ENCODE measurements around the gene SCCPDH.

DNA sequence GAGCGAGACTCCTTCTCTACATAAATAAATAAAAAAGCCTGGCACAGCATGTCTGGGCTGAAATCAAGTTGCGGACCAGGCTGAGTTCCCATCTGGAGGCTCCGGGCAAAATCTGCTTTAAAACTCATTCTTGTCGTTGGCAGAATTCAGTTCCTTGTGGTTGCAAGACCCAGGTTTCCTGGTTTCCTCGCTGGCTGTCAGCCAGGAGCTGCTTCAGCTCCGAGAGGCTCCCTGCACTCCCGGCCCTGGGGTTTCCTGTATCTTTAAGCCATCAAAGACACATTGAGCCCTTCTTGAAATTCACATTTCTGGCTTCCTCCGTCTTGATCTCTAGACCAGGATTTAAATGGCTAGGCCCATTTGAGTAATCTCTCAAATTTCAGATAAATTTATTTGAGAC lies 20.6 kb upstream of the SCCPDH start:
- TF ChIP-seq, protein P1, sequence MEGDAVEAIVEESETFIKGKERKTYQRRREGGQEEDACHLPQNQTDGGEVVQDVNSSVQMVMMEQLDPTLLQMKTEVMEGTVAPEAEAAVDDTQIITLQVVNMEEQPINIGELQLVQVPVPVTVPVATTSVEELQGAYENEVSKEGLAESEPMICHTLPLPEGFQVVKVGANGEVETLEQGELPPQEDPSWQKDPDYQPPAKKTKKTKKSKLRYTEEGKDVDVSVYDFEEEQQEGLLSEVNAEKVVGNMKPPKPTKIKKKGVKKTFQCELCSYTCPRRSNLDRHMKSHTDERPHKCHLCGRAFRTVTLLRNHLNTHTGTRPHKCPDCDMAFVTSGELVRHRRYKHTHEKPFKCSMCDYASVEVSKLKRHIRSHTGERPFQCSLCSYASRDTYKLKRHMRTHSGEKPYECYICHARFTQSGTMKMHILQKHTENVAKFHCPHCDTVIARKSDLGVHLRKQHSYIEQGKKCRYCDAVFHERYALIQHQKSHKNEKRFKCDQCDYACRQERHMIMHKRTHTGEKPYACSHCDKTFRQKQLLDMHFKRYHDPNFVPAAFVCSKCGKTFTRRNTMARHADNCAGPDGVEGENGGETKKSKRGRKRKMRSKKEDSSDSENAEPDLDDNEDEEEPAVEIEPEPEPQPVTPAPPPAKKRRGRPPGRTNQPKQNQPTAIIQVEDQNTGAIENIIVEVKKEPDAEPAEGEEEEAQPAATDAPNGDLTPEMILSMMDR (IDR thresholded peaks at IDR 0.05), result no peak
- TF ChIP-seq POLR2A (IDR thresholded peaks at IDR 0.05) (no peak), POLR2AphosphoS5 (IDR thresholded peaks at IDR 0.05) (no peak)

Measured in sigmoid colon (tissue), 4 donors.